Measurements from ENCODE around the gene EXTL1.

The EXTL1 gene

GRCh38 chr1:26075421-26076144 lies 54.0 kb downstream of the EXTL1 start:
- DNase-seq: no peak

GRCh38 chr1:26077524-26077923 lies 55.9 kb downstream of the EXTL1 start:
- no peak for DNase-seq

GRCh38 chr1:26078286-26079177 lies 57.0 kb downstream of the EXTL1 start:
- no peak for DNase-seq

GRCh38 chr1:26079178-26079563 lies 57.6 kb downstream of the EXTL1 start:
- no peak for DNase-seq

- no peak for DNase-seq
These were observed 58.6 kb downstream of the EXTL1 start for GRCh38 chr1:26079960-26080814.

- DNase-seq: no peak
These were observed 59.9 kb downstream of the EXTL1 start for GRCh38 chr1:26081267-26082019.

GRCh38 chr1:26082020-26082350 lies 60.4 kb downstream of the EXTL1 start:
- DNase-seq: no peak

GRCh38 chr1:26083208-26083607 lies 61.6 kb downstream of the EXTL1 start:
- no peak for DNase-seq

GRCh38 chr1:26084091-26084561 lies 62.6 kb downstream of the EXTL1 start:
- DNase-seq: no peak

- no peak for DNase-seq
These were observed 63.3 kb downstream of the EXTL1 start for GRCh38 chr1:26084844-26085243.

Data from NCI-H526 treated with DMSO at 0.1 percent for 48 hours (cell line).